ENCODE measurements around the gene GNG12.

The GNG12 gene

DNA sequence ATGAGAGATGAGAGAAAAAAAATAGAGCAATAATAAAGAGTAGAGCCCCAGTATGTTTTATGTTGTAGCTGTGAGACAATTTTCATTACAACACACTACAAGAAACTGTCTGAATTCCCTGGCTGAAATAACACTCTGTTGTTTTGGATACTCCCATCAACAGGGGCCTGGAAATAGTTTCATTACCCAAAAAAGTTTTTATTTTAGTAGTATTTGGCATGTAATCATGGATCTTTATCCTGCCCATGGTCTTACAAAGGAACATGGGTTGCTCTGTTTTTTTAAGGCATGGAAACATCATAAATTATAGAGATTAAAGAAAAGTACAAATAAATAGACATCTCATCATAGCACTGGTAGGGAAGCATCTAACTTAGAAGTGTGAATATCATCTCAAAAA lies 56.3 kb downstream of the GNG12 start:
- no peak for DNase-seq (ENCODE audit: insufficient read length)
- FAIRE-seq: no peak
- TF ChIP-seq POLR2A (IDR thresholded peaks at IDR 0.05; ENCODE audit: low read depth, low read length): no peak
- TF ChIP-seq POLR2AphosphoS5 (IDR thresholded peaks at IDR 0.05; ENCODE audit: low read depth, low read length): no peak
- no peak for TF ChIP-seq TAF1 (IDR thresholded peaks at IDR 0.05; ENCODE audit: borderline replicate concordance, low read depth, low read length)

DNA sequence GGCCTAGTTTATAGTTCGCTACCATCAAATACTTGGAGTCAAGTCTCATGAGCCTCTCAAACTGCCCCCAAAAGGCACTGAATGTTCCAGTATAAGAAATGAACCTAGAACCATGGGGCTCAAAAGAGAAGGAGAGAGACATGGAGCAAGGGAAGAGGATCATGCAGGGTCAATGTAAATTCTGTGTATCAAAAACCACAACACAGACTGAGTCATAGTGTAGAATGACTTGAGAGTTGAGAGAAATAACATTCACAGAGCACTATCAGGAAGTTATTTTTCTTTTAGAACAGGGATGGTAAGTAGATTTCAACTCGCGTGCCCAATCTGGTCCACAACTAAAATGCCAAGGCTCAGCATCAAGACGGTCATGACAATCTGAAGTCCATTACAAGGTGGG lies 59.8 kb downstream of the GNG12 start:
- FAIRE-seq (no peak), DNase-seq (ENCODE audit: insufficient read length) (no peak)
- TF ChIP-seq POLR2AphosphoS5 (IDR thresholded peaks at IDR 0.05; ENCODE audit: low read depth, low read length): no peak
- no peak for TF ChIP-seq POLR2A (IDR thresholded peaks at IDR 0.05; ENCODE audit: low read depth, low read length)
- TF ChIP-seq TAF1 (IDR thresholded peaks at IDR 0.05; ENCODE audit: borderline replicate concordance, low read depth, low read length): no peak

GRCh38 chr1:67771749-67772148 lies 61.5 kb downstream of the GNG12 start:
- no peak for FAIRE-seq
- TF ChIP-seq POLR2AphosphoS5 (IDR thresholded peaks at IDR 0.05; ENCODE audit: low read depth, low read length): no peak
- TF ChIP-seq TAF1 (IDR thresholded peaks at IDR 0.05; ENCODE audit: borderline replicate concordance, low read depth, low read length): no peak
- TF ChIP-seq POLR2A (IDR thresholded peaks at IDR 0.05; ENCODE audit: low read depth, low read length): no peak
- no peak for DNase-seq (ENCODE audit: insufficient read length)

GRCh38 chr1:67771152-67771551 lies 62.1 kb downstream of the GNG12 start:
- no peak for TF ChIP-seq POLR2A (IDR thresholded peaks at IDR 0.05; ENCODE audit: low read depth, low read length)
- no peak for TF ChIP-seq TAF1 (IDR thresholded peaks at IDR 0.05; ENCODE audit: borderline replicate concordance, low read depth, low read length)
- no peak for TF ChIP-seq POLR2AphosphoS5 (IDR thresholded peaks at IDR 0.05; ENCODE audit: low read depth, low read length)
- DNase-seq (ENCODE audit: insufficient read length) (no peak), FAIRE-seq (no peak)

DNA sequence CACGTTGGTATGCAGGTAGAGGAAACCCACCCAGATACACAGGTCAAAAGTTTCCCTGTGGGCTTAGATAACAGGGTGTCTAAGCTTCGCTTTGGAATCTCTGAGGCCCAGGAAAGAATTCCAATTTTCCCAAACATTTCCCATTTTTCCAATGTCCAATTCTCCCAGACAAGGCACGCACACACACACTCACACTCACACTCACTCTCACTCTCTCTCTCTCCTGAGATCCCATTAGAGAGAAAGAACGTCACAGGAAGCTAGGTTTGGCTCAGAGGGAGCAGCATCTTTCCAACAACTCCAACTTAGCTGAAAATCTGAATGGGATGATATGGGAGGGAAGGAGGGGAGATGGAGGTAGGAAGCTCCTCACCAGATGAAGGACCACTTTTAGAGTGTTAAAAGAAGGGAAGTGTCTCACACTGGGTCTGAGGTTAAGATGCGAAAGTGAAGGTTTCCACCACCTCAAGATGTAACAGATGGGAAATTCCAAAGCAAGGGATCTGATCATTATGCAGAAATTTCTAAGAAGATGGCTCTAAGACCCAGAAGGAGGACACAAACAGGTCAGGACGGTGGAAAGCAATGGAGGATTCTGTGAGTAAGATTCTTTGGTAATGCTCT lies 63.5 kb downstream of the GNG12 start:
- TF ChIP-seq TAF1 (IDR thresholded peaks at IDR 0.05; ENCODE audit: borderline replicate concordance, low read depth, low read length) (no peak), POLR2AphosphoS5 (IDR thresholded peaks at IDR 0.05; ENCODE audit: low read depth, low read length) (no peak), POLR2A (IDR thresholded peaks at IDR 0.05; ENCODE audit: low read depth, low read length) (no peak)
- FAIRE-seq (no peak), DNase-seq (ENCODE audit: insufficient read length) (no peak)

- DNase-seq (ENCODE audit: insufficient read length): no peak
- no peak for FAIRE-seq
- no peak for TF ChIP-seq POLR2AphosphoS5 (IDR thresholded peaks at IDR 0.05; ENCODE audit: low read depth, low read length)
- no peak for TF ChIP-seq POLR2A (IDR thresholded peaks at IDR 0.05; ENCODE audit: low read depth, low read length)
- no peak for TF ChIP-seq TAF1 (IDR thresholded peaks at IDR 0.05; ENCODE audit: borderline replicate concordance, low read depth, low read length)
Observed at GRCh38 chr1:67768480-67768879, 64.8 kb downstream of the GNG12 start.

- TF ChIP-seq TAF1 (IDR thresholded peaks at IDR 0.05; ENCODE audit: borderline replicate concordance, low read depth, low read length) (no peak), POLR2A (IDR thresholded peaks at IDR 0.05; ENCODE audit: low read depth, low read length) (no peak), POLR2AphosphoS5 (IDR thresholded peaks at IDR 0.05; ENCODE audit: low read depth, low read length) (no peak)
- DNase-seq (ENCODE audit: insufficient read length): no peak
- FAIRE-seq: no peak
Observed at GRCh38 chr1:67767103-67767782, 66.0 kb downstream of the GNG12 start.

DNA sequence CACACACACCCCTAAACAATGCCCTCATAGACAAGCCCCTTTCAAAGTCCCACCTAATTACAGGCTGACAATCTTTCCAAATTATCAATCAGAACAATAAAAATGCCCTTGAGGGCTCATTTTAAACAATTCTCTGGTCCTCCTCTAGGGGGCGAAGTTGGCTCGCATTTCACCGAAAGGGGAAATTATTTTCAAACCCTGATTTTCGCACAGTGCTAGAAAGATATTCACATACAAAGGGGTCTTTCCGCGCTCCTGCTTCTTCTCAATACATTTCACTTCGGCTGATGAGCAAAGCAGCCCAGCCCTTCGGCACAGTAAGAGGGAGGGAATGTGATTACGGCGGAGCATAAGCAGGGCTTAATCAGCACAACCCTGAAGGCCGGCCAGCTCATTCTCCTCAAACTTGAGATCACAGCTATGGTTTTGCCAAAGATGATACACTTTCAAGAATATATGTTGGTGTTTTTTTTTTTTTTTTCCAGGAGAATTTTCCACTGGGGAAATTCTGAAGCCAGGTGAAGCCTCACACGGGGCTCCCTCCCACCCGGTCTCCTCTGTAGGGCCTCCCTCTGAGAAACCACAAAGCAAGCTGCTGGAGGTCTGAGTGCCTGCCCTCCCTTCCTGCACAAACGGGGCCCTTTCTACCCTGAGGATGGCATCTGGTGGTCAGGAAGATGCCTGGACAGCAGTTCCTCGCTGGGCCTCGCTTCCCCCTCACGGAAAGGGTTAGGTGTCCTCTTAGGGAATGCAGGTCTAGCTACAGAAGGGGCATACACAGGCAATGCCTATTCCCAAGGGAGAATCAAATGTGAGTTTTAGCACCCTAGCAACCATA lies 66.9 kb downstream of the GNG12 start:
- DNase-seq (ENCODE audit: insufficient read length) (no peak), FAIRE-seq (peak; percentile 58)
- TF ChIP-seq POLR2AphosphoS5 (IDR thresholded peaks at IDR 0.05; ENCODE audit: low read depth, low read length): no peak
- TF ChIP-seq POLR2A (IDR thresholded peaks at IDR 0.05; ENCODE audit: low read depth, low read length): no peak
- TF ChIP-seq TAF1 (IDR thresholded peaks at IDR 0.05; ENCODE audit: borderline replicate concordance, low read depth, low read length): no peak

DNA sequence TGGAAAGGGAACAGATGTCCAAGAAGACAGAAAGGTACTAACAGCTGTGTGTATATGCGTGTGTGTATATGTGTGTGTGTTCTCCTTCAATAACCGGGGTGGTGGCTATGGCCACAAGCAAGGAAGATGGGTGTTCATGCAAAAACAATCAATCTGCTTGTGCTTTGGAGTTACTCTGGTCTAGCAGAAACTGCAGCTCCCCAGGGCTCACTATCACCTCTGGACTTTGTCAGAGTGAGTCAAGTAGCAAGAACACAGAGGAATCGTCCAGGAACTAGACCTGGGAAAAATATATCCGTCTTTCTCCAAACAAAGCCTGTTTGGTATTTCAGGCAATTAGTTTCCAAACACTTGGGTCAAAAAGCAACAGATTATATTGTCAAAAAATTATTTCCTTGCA lies 68.6 kb downstream of the GNG12 start:
- FAIRE-seq: no peak
- TF ChIP-seq TAF1 (IDR thresholded peaks at IDR 0.05; ENCODE audit: borderline replicate concordance, low read depth, low read length) (no peak), POLR2A (IDR thresholded peaks at IDR 0.05; ENCODE audit: low read depth, low read length) (no peak), POLR2AphosphoS5 (IDR thresholded peaks at IDR 0.05; ENCODE audit: low read depth, low read length) (no peak)
- DNase-seq (ENCODE audit: insufficient read length): no peak

DNA sequence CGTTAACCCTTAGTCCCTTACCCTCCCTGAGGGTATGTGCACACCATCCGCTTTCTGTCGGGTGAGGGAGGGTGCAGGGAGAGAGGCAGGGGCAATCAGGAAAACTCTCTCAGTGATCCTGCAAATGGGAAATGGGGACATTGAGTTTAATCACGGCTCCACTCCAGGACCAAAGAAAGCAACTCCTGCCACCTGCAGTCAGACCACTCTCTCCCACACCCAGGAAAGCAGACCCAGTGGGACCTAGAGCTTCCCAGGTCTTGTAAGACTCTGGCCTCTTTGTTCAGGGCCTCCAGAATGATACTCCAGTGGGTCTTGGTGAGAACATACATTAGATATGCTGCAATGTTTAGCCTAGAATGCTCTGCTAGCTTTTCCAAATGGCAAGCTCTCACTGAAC lies 71.5 kb downstream of the GNG12 start:
- no peak for DNase-seq (ENCODE audit: insufficient read length)
- no peak for FAIRE-seq
- TF ChIP-seq TAF1 (IDR thresholded peaks at IDR 0.05; ENCODE audit: borderline replicate concordance, low read depth, low read length) (no peak), POLR2AphosphoS5 (IDR thresholded peaks at IDR 0.05; ENCODE audit: low read depth, low read length) (no peak), POLR2A (IDR thresholded peaks at IDR 0.05; ENCODE audit: low read depth, low read length) (no peak)

- DNase-seq (ENCODE audit: insufficient read length) (no peak), FAIRE-seq (no peak)
- no peak for TF ChIP-seq TAF1 (IDR thresholded peaks at IDR 0.05; ENCODE audit: borderline replicate concordance, low read depth, low read length)
- TF ChIP-seq POLR2AphosphoS5 (IDR thresholded peaks at IDR 0.05; ENCODE audit: low read depth, low read length): no peak
- no peak for TF ChIP-seq POLR2A (IDR thresholded peaks at IDR 0.05; ENCODE audit: low read depth, low read length)
Observed at GRCh38 chr1:67761091-67761490, 72.2 kb downstream of the GNG12 start.
